ENCODE results near the gene DLG1.
A peak's percentile ranks its signal among the peaks of the same experiment; 100 is the strongest.
"Not testable (repeated sequence)": the region's sequence is repeated elsewhere in the genome, so short reads cannot be mapped to it uniquely, and the experiment has no call there.

Gene DLG1

DNA sequence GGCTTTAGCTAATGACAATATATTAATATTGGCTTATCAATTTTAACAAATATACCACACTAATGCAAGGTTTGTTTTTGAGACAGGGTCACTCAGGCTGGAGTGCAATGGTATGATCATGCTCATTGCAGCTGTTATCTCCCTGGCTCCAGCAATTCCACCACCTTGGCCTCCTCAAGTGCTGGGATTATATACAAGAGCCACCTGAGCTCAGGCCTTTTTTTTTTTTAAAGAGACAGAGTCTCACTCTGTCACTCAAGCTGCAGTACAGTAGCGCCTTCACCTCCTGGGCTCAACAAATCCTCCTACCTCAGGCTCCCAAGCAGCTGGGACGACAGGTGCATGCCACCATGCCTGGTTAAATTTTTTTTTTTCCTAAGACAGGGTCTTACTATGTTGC is 11.7 kb downstream of the DLG1 start:
- no peak for DNase-seq (ENCODE audit: low spot score)

DNA sequence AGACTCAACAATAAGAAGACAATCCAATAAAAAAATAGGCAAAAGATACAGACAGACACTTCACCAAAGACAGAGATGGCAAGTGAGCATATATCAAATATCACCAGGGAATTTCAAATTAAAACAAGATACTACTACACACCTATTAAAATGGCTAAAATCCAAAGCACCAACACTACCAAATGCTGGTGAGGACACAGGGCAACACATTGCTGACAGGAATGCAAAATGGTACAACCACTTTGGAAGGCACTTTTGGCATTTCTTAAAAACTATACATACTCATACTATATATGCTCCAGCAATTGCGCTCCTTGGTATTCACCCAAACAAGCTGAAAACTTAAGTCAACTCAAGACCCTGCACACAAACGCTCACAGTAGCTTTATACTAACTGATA is 12.9 kb downstream of the DLG1 start:
- no peak for DNase-seq (ENCODE audit: low spot score)

DNA sequence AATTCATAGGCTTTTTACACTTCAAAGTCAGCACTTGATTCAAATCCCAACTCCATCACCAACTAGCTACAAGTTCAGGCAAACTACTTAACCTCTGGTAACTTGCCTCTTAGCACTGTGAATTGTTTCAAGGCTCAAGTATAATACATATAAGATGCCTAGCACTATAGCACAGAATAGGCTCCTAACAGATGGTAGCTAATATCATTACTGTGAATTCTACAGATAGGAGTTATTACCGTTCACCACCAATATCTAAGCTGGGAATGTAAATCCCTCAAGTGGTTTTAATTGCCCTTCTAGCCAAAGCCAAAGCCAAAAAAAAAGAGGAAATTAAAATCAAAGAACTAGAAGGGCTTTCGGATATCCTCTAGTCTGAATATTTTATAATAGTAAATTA is 15.4 kb downstream of the DLG1 start:
- no peak for DNase-seq (ENCODE audit: low spot score)

DNA sequence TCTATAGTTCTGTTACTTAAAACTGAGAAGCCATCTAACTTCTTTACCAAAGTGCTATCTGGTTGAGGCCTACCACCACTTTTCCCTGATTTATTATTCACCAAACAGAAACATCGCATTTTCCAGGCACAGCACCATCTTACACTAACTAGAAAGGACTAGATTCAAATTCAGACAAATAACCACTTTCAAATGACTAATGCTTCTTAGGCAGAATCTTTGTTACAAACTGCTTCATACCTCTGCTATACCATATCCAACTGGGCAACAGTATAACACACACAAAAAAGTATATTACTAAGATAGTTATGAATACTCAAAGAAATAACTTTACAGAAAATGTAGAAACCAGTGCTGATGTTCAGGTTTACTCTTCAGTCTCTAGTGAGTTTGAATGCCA is 16.6 kb downstream of the DLG1 start:
- no peak for DNase-seq (ENCODE audit: low spot score)

DNA sequence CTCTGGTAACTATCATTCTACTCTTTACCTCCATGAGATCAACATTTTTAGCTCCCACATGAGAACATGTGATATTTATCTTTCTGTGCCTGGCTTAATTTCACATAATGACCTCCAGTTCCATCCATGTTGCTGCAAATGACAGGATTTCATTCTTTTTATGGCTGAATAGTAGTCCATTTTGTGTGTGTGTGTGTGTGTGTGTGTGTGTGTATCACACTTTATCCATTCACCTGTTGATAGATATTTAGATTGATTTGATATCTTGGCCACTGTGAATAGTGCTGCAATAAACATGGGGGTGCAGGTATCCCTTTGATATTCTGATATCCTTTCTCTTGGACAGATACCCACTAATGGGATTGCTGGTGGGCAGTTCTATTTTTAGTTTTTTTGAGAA is 18.3 kb downstream of the DLG1 start:
- DNase-seq (ENCODE audit: low spot score): no peak

DNA sequence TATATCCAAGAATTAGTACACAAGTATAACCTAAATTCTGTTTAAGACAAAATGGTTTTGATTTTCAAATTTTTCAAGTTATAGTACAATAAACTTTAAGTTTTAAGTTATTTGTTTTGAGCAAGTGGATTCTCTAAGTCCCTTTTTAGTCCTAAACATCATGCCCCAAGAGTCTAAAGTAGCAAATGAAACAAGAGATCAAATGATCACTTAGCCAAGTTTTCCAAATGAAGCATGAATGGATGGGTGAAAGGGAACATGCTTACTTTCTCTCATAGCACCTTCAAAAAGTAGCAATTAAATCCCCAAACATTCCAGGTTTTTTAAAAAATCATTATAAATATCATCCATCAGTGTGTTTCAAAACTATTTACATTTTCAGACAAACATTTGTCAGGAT is 19.5 kb downstream of the DLG1 start:
- no peak for DNase-seq (ENCODE audit: low spot score)

DNA sequence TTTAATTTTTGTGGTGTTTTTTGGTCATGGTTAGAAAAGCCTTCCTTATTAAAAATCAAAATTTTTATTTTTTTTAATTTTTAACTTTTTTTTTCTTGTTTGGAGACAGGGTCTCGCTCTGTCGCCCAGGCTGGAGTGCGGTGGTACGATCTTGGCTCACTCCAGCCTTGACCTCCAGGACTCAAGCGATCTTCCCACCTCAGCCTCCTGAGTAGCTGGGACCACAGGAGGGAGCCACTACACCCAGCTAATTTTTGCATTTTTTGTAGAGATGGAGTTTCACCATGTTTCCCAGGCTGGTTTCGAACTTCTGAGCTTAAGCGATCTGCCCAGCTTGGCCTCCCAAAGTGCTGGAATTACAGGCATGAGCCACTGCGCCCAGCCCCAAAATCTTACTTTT is 21.6 kb downstream of the DLG1 start:
- DNase-seq (ENCODE audit: low spot score): not testable (repeated sequence)

DNA sequence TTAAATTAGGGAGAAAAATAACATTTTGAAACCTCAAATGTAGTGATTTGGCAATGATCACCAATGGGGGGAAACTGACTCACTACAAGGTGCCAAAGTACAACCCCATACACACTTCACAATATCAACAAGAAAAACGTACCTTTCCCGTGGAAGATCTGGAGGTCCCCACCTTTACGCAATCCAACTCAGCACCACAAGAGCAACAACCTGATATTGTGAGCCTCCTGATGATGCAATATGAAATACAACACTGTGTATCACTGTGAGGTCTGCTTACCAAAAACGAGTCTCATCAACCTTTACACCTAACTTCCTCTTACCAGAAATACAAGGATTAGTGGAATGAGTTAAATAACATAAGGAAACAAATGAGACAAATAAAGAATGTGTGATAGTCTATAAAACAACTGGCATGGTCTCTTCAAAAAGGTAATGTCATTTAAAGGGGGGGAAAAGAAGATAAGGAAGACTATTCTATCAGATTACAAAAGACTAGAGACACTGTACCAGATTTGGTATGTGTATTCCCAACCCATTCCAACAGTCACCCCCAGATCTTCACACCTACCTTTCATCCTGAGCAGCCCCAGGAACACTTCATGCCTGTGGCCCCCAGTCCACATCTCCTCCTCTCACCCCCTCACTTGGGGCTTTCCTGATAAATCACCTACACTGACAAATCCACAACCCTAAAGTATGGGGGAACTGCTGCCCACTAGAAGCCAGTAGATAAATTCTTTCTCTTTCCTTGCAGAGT is 27.7 kb downstream of the DLG1 start:
- peak; percentile 15 for DNase-seq (ENCODE audit: low spot score)

DNA sequence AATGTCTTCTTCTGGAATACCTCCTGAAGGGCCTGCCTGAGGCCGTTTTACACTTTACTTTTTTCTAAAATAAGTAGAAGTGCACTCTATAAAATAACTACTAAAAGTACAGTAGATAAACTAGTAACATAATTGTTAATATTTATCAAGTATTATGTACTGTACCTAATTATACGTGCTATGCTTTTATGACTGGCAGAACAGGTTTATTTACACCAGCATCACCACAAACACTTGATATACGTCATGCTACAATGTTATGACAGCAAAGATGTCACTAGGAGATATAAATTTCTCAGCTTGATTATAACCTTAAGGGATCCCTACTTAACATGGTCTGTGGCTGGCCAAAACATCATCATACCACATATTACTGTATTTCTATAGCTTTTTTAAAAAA is 29.4 kb downstream of the DLG1 start:
- no peak for DNase-seq (ENCODE audit: low spot score)

DNA sequence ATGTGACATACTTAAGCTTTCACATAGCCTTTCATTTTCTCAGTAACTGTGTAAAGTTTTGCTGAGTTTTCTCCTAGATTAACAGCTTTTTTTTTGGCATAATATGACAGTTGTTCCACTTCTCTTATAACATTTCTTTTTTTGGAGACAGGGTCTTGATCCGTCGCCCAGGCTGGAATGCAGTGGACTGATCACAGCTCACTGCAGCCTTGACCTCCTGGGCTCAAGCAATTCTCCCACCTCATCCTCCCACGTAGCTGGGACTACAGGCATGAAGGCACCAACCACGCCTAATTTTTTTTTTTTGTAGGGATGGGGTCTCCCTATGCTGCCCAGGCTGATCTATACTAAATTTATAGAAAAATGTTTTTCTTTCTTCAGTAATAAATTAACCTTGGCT is 30.1 kb downstream of the DLG1 start:
- DNase-seq (ENCODE audit: low spot score): no peak

DNA sequence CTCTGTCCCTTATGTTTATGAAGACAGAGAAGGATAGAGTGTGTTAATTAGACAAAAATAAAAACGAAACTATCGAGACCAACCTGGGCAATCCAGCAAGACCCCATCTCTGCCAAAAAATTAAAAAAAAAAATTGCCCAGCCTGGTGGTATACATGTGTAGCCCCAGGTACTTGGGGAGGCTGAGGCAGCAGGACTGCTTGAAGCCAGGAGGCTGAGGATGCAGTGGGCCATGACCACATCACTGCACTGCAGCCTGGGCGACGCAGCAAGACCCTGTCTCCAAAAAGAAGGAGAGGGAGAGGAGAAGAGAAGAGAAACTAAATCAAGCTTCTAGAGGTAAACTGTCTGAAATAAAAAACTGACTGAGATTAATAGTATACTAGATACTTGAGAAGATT is 32.1 kb downstream of the DLG1 start:
- no peak for DNase-seq (ENCODE audit: low spot score)

DNA sequence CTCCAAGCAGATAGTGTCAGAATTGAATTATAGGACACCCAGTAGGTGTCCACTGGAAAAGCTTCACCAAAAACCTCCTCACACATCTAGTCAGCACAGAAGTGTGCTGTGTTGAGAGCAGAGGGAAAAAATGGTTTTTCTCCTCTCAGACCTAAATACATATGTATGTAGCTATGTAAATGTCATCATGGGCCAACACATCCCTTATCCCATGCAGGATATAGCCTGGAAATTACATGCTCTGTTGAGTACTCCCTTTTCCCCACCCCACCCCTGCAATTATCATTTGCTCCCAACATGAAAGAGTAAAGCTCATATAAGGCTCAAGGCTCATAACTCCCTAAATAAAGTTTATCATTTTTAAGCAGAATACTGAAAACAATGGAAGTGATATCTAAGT is 35.7 kb downstream of the DLG1 start:
- DNase-seq (ENCODE audit: low spot score): no peak

DNA sequence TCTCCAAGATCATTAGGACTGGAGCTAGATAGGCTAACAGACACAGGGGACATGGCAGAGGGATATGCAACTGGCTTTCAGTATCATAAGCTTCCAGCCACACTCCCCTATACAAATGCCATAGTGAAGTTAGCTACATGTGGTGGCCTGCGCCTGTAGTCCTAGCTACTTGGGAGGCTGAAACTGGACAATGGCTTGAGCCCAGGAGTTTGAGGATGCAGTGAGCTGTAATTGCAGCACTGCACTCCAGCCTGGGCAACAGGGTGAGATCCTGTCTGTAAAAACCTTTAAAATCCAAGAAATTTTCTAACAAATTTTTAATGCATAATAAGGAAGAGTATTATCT is 37.3 kb downstream of the DLG1 start:
- DNase-seq (ENCODE audit: low spot score): no peak

DNA sequence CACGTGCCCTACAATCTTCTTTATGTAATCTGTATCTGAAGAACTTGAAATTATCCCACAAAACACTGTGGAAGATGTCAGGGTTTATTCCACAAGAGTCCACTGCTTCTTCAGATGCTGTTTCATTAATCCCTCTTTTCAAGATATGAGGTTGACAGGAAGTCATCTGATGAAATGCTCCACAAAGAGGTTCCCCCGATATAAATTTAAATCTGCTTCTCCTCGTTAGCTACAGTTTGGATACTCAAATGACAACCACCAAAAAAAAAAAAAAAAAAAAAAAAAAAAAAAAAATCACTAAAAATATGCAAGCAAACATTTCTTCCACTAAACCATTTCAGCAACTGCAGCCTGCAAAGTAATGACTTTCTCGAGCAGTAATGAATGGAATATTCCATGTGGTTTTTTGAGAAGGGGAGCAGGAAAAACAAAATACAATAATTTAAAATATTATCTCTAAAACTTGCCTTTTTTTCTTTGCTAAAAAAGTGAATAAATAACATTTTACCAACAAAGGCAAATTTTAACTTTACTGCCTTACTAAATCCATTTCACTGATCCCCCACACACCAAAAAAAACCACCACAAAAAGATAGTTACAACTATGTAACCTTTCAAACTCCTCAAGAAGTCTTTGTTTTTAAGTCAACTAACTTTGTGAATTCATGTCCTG is 37.8 kb downstream of the DLG1 start:
- no peak for DNase-seq (ENCODE audit: low spot score)

DNA sequence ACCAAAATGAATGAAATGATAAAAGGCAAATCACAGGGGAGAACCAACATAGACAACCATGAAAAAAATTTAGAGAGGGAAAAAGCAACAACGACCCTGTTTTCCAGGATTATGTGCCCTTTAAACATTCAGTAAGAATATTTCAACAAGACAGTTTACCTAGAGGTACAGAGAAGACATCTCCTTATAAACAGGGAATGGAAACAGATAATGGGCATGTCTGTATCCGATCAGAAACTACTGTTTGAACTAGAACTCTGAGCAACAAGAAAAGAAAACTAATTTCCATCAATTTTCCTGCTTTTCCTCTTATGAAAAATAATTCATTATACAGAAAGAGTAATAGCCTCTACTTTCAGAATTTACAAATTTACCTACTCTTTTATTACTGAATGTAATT is 39.3 kb downstream of the DLG1 start:
- DNase-seq (ENCODE audit: low spot score): no peak

DNA sequence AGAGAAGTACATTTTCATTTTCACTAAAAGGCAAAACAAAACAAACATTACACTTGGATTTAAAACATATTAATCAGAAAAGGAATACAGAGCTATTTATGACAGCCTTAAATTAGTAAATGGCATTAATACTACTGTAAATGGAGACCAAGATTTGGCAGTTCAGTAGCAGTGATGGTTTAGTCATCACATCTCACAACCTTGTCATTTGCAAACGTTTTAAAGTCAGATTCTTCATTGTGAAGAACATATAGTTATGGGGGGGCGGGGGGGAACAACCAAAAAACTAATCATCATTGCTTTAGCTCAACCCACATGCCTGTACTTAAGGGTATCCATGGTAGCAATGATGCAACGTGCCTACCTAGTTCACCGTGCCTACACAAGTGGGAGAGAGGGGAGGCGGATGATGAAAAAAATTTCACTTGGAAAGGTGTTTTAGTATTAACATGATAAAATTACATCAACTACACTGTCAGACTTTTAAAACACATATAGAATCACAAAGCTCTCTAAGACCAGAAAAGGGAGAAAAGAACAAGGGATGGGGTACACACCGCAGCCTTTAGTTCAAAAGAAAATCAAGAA is 40.1 kb downstream of the DLG1 start:
- no peak for DNase-seq (ENCODE audit: low spot score)

DNA sequence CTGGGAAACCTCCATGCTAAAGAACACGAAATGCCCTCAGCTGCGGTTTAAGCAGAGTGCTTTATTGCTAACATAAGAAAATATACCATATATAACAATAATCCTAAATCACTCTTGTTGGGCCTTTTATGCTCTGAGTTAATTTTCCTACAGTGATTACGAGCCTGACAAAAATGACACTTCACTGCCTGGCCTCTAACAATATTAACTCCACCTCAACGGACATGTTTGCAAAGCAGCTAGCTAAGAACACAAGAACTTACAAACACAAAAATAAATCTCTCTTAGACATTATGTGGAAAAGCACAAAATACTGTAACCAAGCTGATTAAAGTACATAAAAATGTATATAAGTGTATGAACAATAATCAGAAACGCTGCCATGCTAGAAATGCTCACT is 40.7 kb downstream of the DLG1 start:
- DNase-seq (ENCODE audit: low spot score): no peak

DNA sequence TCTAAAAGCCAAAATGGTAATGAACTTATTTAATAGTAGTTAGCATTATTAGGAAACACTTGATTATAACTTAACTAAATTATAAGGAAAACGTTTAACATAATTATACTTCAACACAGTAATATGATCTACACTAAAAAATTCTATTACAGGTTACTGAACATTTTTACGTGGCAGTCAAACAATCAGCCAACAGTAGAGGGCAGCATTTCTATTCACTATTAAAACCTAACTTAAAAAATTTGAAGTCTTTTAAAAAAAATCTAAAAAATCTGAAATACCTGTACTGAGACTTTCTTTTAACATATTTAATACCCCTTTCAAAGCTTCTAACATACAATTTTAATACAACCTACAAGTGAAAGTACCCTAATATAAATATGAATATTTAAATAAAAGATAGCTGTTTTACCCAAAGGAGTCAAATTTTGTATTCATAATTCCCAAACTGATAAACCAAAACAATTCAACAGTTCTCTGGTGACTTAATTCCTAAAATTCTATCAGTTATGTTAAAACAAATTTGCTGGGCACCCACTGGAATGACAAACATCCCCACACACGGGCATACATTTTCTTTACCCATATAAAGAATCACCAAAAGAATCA is 41.5 kb downstream of the DLG1 start:
- no peak for DNase-seq (ENCODE audit: low spot score)

DNA sequence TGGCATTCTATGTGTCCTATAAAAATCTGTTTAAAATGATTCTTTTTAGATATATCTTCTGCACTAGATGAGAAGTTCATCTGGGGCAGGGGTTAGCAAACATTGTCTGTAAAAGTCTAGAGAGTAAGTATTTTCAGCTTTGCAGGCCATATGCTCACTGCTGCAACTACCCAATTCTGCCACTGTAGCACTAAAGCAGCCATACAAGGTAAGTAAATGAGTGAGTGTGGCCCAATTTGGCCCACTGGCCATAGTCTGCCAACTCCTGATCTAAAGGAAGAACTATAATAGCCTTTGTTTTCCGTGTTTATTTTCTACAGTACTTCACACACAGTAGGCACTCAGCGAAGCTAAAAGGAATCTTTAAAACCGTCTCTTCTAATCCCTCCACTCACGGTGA is 42.3 kb downstream of the DLG1 start:
- DNase-seq (ENCODE audit: low spot score): no peak

DNA sequence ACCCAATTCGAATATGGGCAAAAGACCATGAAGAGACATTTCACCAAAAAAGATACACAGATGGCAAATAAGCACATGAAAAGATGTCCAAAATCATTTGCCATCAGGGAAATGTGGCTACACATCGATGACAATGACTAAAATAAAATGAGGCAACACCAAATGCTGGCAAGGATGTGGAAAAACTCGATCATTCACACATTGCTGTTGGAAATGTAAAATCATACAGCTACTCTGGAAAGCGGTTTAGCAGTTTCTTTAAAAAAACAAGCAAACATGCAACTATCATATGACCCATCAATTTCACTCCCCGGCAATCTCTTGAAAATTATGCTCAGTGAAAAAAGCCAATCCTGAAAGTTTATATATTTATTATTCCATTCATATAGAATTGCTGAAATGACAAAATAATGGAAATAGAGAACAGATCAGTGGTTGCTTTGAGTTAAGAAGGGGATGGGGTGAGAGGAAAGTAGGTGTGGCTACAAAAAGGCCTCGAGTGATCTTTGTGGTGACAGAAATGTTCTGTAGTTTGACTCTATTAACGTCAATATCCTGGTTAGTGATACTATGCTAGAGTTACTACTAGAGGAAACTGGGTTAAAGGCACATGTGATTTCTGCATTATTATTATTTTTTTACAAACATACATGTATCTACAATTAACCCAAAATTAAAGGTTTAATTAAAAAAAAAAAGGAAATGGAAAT is 45.0 kb downstream of the DLG1 start:
- DNase-seq (ENCODE audit: low spot score): no peak

DNA sequence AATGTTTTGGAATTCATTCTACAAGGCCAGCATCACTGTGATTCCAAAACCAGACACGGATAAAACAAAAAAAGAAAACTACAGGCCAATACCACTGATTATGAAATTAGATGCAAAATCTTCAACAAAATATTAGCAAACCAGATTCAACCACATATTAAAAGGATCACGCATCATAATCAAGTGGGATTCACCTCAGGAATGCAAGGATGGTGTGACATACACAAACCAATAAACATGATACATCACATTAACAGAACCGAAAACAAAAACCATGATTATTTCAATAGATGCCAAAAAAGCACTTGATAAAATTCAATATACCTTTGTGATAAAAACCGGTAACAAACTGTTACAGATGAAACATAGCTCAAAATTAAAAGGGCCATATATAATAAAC is 48.9 kb downstream of the DLG1 start:
- DNase-seq (ENCODE audit: low spot score): no peak

DNA sequence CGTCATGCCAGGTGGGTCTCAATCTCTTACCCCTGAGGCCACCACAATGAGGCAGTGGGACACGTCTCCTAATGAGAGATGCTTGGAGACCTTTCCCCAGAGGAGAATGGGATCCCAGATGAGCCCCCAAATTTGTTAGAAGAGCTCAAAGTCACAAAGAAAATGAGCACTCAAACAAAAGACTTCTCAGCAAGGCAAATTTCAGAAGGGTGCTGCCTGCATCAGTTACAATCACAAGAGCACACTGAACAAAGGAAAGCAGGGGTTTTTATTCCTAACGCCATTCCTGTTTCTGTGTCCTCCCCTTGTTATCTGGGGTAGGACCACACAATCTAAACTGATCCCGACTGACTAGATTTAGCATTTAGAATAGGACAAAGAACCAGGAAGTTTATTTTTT is 50.1 kb downstream of the DLG1 start:
- no peak for DNase-seq (ENCODE audit: low spot score)

DNA sequence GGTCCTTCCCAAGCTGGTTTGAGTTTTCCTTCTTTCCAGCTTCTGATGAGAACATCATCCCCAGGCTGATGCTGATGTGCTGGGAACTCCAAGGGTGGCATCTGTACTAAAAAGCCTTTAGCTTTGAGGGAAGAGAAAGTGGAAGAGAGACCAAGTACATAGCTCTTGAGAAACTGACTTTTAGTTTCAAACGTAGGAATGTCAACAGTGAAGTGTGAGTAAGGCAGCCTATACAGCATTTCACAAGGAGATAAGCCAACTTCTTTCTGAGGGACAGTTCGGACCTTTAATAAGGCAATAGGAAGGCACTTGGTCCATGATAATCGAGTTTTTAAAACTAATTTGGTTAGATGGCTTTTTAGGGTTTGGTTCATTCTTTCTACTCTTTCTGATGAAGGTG is 53.7 kb downstream of the DLG1 start:
- no peak for DNase-seq (ENCODE audit: low spot score)

Measured in HuH-7.5 (cell line).